GM12878 (cell line): ENCODE results near the gene FOLR3. TPM values are rescaled to one million over a fixed set of nuclear protein-coding genes. Genes with fewer than 3 reads are reported as not detected.

ENCODE experiments used
- polyA plus RNA-seq, 11 experiments: library from polyadenylated mRNA; depleted of rRNA in 4 of 11; unstranded in 6 of 11; stranded (reverse) in 5 of 11; fragments of >200 nt; fragmentation: Nextera tagmentation in 4 of 11; fragmentation: Illumina TruSeq in 1 of 11; extraction: Ambion mirVana in 4 of 11; extraction: Trizol in 1 of 11; gene quantifications; 1 replicate in 1 of 11; 2 replicates in 10 of 11; pipeline versions ENCODE4 v1.2.1 to v1.2.3, GENCODE V29; 2011 to 2016; ENCODE audit warnings: inconsistent platforms in 2 of 11, missing spikeins in 2 of 11, low read depth in 1 of 11
- total RNA-seq, 4 experiments: library from RNA; depleted of rRNA in 3 of 4; stranded (reverse); fragments of >200 nt in 3 of 4; fragmentation: Illumina TruSeq in 1 of 4; extraction: Trizol in 1 of 4; gene quantifications; 2 replicates each; pipeline versions ENCODE4 v1.2.1 to v1.2.3, GENCODE V29; 2013 to 2021

The FOLR3 gene
- total and polyA plus RNA-seq, 10 of the 15 experiments (the other 5 are each of a cell fraction or from before 2014, with no cell fraction given): not detected

Other genes starting within 250 kb of the FOLR3 start
Only the 7 nearest of the 12 such genes appear.
- 82.3 and 88.1 TPM in 2 replicates for gene NUMA1, start 55.2 kb upstream of the FOLR3 start, total RNA-seq (2014; rRNA removed)
- 44.3 TPM in 2 replicates for gene NUMA1, start 55.2 kb upstream of the FOLR3 start, total RNA-seq (2014; rRNA removed; fragmentation: Illumina TruSeq; extraction: Trizol)
- 102 and 111 TPM in 2 replicates for gene NUMA1, start 55.2 kb upstream of the FOLR3 start, total RNA-seq (2021)
- 32.7 and 61.5 TPM in 2 replicates for gene NUMA1, start 55.2 kb upstream of the FOLR3 start, polyA plus RNA-seq (2011; rRNA removed)
- gene NUMA1, start 55.2 kb upstream of the FOLR3 start, polyA plus RNA-seq (2014; fragmentation: Illumina TruSeq; extraction: Trizol): 36.7 and 60.6 TPM in 2 replicates
- gene NUMA1, start 55.2 kb upstream of the FOLR3 start, polyA plus RNA-seq (2014; fragmentation: Nextera tagmentation; extraction: Ambion mirVana): 1 to 10 TPM; 5.5 to 7.1 TPM
- gene NUMA1, start 55.2 kb upstream of the FOLR3 start, polyA plus RNA-seq (2014; rRNA removed): 77.3 and 84.6 TPM in 2 replicates
- gene NUMA1, start 55.2 kb upstream of the FOLR3 start, polyA plus RNA-seq (2016; fragmentation: Nextera tagmentation; extraction: Ambion mirVana): 10 to 100 TPM; 58.1 to 63.5 TPM
- 4.0 and 5.6 TPM in 2 replicates for gene LRRC51, start 54.9 kb upstream of the FOLR3 start, total RNA-seq (2014; rRNA removed)
- 4.1 and 4.7 TPM in 2 replicates for gene LRRC51, start 54.9 kb upstream of the FOLR3 start, total RNA-seq (2014; rRNA removed; fragmentation: Illumina TruSeq; extraction: Trizol)
- 2.6 and 5.5 TPM in 2 replicates for gene LRRC51, start 54.9 kb upstream of the FOLR3 start, total RNA-seq (2021)
- 6.1 and 8.6 TPM in 2 replicates for gene LRRC51, start 54.9 kb upstream of the FOLR3 start, polyA plus RNA-seq (2011; rRNA removed)
- 6.4 and 11.7 TPM in 2 replicates for gene LRRC51, start 54.9 kb upstream of the FOLR3 start, polyA plus RNA-seq (2014; fragmentation: Illumina TruSeq; extraction: Trizol)
- 1 to 10 TPM; 4.7 to 6.2 TPM for gene LRRC51, start 54.9 kb upstream of the FOLR3 start, polyA plus RNA-seq (2014; fragmentation: Nextera tagmentation; extraction: Ambion mirVana)
- 7.5 and 7.8 TPM in 2 replicates for gene LRRC51, start 54.9 kb upstream of the FOLR3 start, polyA plus RNA-seq (2014; rRNA removed)
- 1 to 10 TPM; 3.1 to 6.1 TPM for gene LRRC51, start 54.9 kb upstream of the FOLR3 start, polyA plus RNA-seq (2016; fragmentation: Nextera tagmentation; extraction: Ambion mirVana)
- gene LAMTOR1, start 32.4 kb upstream of the FOLR3 start, total RNA-seq (2014; rRNA removed): 112 and 127 TPM in 2 replicates
- gene LAMTOR1, start 32.4 kb upstream of the FOLR3 start, total RNA-seq (2014; rRNA removed; fragmentation: Illumina TruSeq; extraction: Trizol): 59.8 and 66.5 TPM in 2 replicates
- 80.8 and 82.1 TPM in 2 replicates for gene LAMTOR1, start 32.4 kb upstream of the FOLR3 start, total RNA-seq (2021)
- gene LAMTOR1, start 32.4 kb upstream of the FOLR3 start, polyA plus RNA-seq (2011; rRNA removed): 45.8 and 58.8 TPM in 2 replicates
- 75.6 and 94.4 TPM in 2 replicates for gene LAMTOR1, start 32.4 kb upstream of the FOLR3 start, polyA plus RNA-seq (2014; fragmentation: Illumina TruSeq; extraction: Trizol)
- gene LAMTOR1, start 32.4 kb upstream of the FOLR3 start, polyA plus RNA-seq (2014; fragmentation: Nextera tagmentation; extraction: Ambion mirVana): 100 to 1,000 TPM in 1 of 2 experiments, 10 to 100 TPM in 1; 85.1 to 126 TPM
- 126 and 128 TPM in 2 replicates for gene LAMTOR1, start 32.4 kb upstream of the FOLR3 start, polyA plus RNA-seq (2014; rRNA removed)
- 100 to 1,000 TPM; 139 to 141 TPM for gene LAMTOR1, start 32.4 kb upstream of the FOLR3 start, polyA plus RNA-seq (2016; fragmentation: Nextera tagmentation; extraction: Ambion mirVana)
- not detected in 2 replicates for gene TOMT, start 29.8 kb upstream of the FOLR3 start, total RNA-seq (2014; rRNA removed)
- not detected in 2 replicates for gene TOMT, start 29.8 kb upstream of the FOLR3 start, total RNA-seq (2014; rRNA removed; fragmentation: Illumina TruSeq; extraction: Trizol)
- gene TOMT, start 29.8 kb upstream of the FOLR3 start, total RNA-seq (2021): not detected in 2 replicates
- not detected in 2 replicates for gene TOMT, start 29.8 kb upstream of the FOLR3 start, polyA plus RNA-seq (2011; rRNA removed)
- not detected in 2 replicates for gene TOMT, start 29.8 kb upstream of the FOLR3 start, polyA plus RNA-seq (2014; fragmentation: Illumina TruSeq; extraction: Trizol)
- not detected for gene TOMT, start 29.8 kb upstream of the FOLR3 start, polyA plus RNA-seq (2014; fragmentation: Nextera tagmentation; extraction: Ambion mirVana)
- not detected in 2 replicates for gene TOMT, start 29.8 kb upstream of the FOLR3 start, polyA plus RNA-seq (2014; rRNA removed)
- gene TOMT, start 29.8 kb upstream of the FOLR3 start, polyA plus RNA-seq (2016; fragmentation: Nextera tagmentation; extraction: Ambion mirVana): not detected
- 78.0 and 83.4 TPM in 2 replicates for gene ANAPC15, start 23.0 kb upstream of the FOLR3 start, total RNA-seq (2014; rRNA removed)
- gene ANAPC15, start 23.0 kb upstream of the FOLR3 start, total RNA-seq (2014; rRNA removed; fragmentation: Illumina TruSeq; extraction: Trizol): 88.3 and 88.6 TPM in 2 replicates
- 81.0 and 85.6 TPM in 2 replicates for gene ANAPC15, start 23.0 kb upstream of the FOLR3 start, total RNA-seq (2021)
- 84.6 and 99.6 TPM in 2 replicates for gene ANAPC15, start 23.0 kb upstream of the FOLR3 start, polyA plus RNA-seq (2011; rRNA removed)
- gene ANAPC15, start 23.0 kb upstream of the FOLR3 start, polyA plus RNA-seq (2014; fragmentation: Illumina TruSeq; extraction: Trizol): 91.9 and 118 TPM in 2 replicates
- 100 to 1,000 TPM; 230 to 372 TPM for gene ANAPC15, start 23.0 kb upstream of the FOLR3 start, polyA plus RNA-seq (2014; fragmentation: Nextera tagmentation; extraction: Ambion mirVana)
- 84.3 and 86.0 TPM in 2 replicates for gene ANAPC15, start 23.0 kb upstream of the FOLR3 start, polyA plus RNA-seq (2014; rRNA removed)
- gene ANAPC15, start 23.0 kb upstream of the FOLR3 start, polyA plus RNA-seq (2016; fragmentation: Nextera tagmentation; extraction: Ambion mirVana): 100 to 1,000 TPM; 126 to 141 TPM
- not detected in 2 replicates for gene FOLR1, start 56.4 kb downstream of the FOLR3 start, total RNA-seq (2014; rRNA removed)
- not detected in 2 replicates for gene FOLR1, start 56.4 kb downstream of the FOLR3 start, total RNA-seq (2014; rRNA removed; fragmentation: Illumina TruSeq; extraction: Trizol)
- gene FOLR1, start 56.4 kb downstream of the FOLR3 start, total RNA-seq (2021): not detected in 2 replicates
- gene FOLR1, start 56.4 kb downstream of the FOLR3 start, polyA plus RNA-seq (2011; rRNA removed): not detected in 2 replicates
- gene FOLR1, start 56.4 kb downstream of the FOLR3 start, polyA plus RNA-seq (2014; fragmentation: Illumina TruSeq; extraction: Trizol): not detected in 2 replicates
- gene FOLR1, start 56.4 kb downstream of the FOLR3 start, polyA plus RNA-seq (2014; fragmentation: Nextera tagmentation; extraction: Ambion mirVana): not detected
- gene FOLR1, start 56.4 kb downstream of the FOLR3 start, polyA plus RNA-seq (2014; rRNA removed): not detected in 2 replicates
- not detected for gene FOLR1, start 56.4 kb downstream of the FOLR3 start, polyA plus RNA-seq (2016; fragmentation: Nextera tagmentation; extraction: Ambion mirVana)
- 2.7 and 3.5 TPM in 2 replicates for gene FOLR2, start 81.1 kb downstream of the FOLR3 start, total RNA-seq (2014; rRNA removed)
- gene FOLR2, start 81.1 kb downstream of the FOLR3 start, total RNA-seq (2014; rRNA removed; fragmentation: Illumina TruSeq; extraction: Trizol): 1.9 and 2.2 TPM in 2 replicates
- gene FOLR2, start 81.1 kb downstream of the FOLR3 start, total RNA-seq (2021): 1.4 and 1.5 TPM in 2 replicates
- 0.10 TPM in 1 of 2 replicates, not detected in the other for gene FOLR2, start 81.1 kb downstream of the FOLR3 start, polyA plus RNA-seq (2011; rRNA removed)
- 1.6 and 2.0 TPM in 2 replicates for gene FOLR2, start 81.1 kb downstream of the FOLR3 start, polyA plus RNA-seq (2014; fragmentation: Illumina TruSeq; extraction: Trizol)
- 10 to 100 TPM; 11.0 to 11.1 TPM for gene FOLR2, start 81.1 kb downstream of the FOLR3 start, polyA plus RNA-seq (2014; fragmentation: Nextera tagmentation; extraction: Ambion mirVana)
- gene FOLR2, start 81.1 kb downstream of the FOLR3 start, polyA plus RNA-seq (2014; rRNA removed): 3.2 and 3.7 TPM in 2 replicates
- gene FOLR2, start 81.1 kb downstream of the FOLR3 start, polyA plus RNA-seq (2016; fragmentation: Nextera tagmentation; extraction: Ambion mirVana): 1 to 10 TPM; 1.2 to 1.6 TPM